Left colon (tissue), 2 donors: ENCODE measurements around the gene TUBGCP4. TPM values are rescaled to one million over a fixed set of nuclear protein-coding genes. Genes with fewer than 3 reads are reported as not detected.

ENCODE experiments used
- ATAC-seq: fragments of 200-7000 bp; cut with Tn5 transposase; one replicate; pipeline ENCODE4 v1.9.1; 2020; ENCODE audit warnings: mild to moderate bottlenecking, moderate library complexity
- DNase-seq, 2 donors: peaks; one replicate each; pipeline ENCODE4 v3.0.0-alpha.2; 2020
- intact Hi-C, 2 donors: fragments of 100-400 bp; cut with DNase I in 1 of 2; cut with micrococcal nuclease in 1 of 2; formaldehyde crosslinking; loops; one replicate each; pipeline versions ENCODE4 v1.11.2 to v1.14.0; 2022; cut with DNase I, micrococcal nuclease
- total RNA-seq, 2 donors: library from RNA; stranded (reverse); fragmentation: NEBNext Ultra II Directional; extraction: Animal tissue kit (Norgen Biotek cat#: 25700); gene quantifications; one replicate each; pipeline ENCODE4 v1.2.1, GENCODE V29; 2021
- donor health status: DM: no; HTN: no; CAD: no.
- donor health status: DM: yes; HTN: yes; CAD: no.

Gene TUBGCP4
- total RNA-seq, 2 donors from 2014 or later: 18.6 to 23.7 TPM

DNA sequence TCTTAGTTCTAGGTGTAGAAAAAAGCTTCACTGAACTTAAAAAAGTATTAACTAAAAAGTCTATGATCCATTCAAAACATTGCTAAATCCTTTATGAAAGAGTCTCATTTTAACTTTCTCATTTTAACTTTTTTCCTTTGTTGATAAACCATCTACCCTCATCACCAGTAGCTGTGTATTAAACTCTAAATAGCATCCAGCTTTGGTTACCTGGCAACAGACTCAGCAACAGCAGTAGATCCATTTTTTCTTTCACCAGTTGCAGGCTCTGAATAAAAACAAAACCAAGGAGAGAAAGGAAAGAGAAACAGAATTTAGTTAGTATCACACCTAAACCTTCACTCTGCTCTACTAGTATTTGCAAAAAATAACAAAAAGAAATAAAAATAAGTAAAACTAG, 70.4 kb downstream of the TUBGCP4 start:
- intact Hi-C loops: no loop called here
- ATAC-seq (no peak), DNase-seq (no peak)

GRCh38 chr15:43446344-43446743, 75.4 kb downstream of the TUBGCP4 start:
- ATAC-seq (no peak), DNase-seq (no peak)
- intact Hi-C loops: no loop called here

GRCh38 chr15:43449981-43450380, 79.1 kb downstream of the TUBGCP4 start:
- intact Hi-C loops: no loop called here
- no peak for ATAC-seq
- DNase-seq: no peak

Other genes starting within 250 kb of the TUBGCP4 start
- 10 to 100 TPM; 37.9 to 48.9 TPM for gene TMEM62, start 237.5 kb upstream of the TUBGCP4 start, total RNA-seq
- 10 to 100 TPM; 49.3 to 79.8 TPM for gene CCNDBP1, start 185.7 kb upstream of the TUBGCP4 start, total RNA-seq
- not detected for gene EPB42, start 150.1 kb upstream of the TUBGCP4 start, total RNA-seq
- gene TGM5, start 104.2 kb upstream of the TUBGCP4 start, total RNA-seq: not detected
- not detected for gene TGM7, start 68.8 kb upstream of the TUBGCP4 start, total RNA-seq
- gene LCMT2, start 40.5 kb upstream of the TUBGCP4 start, total RNA-seq: 1 to 10 TPM; 5.3 to 6.3 TPM
- gene ZSCAN29, start 58 bp upstream of the TUBGCP4 start, total RNA-seq: 10 to 100 TPM; 28.6 to 29.6 TPM
- gene TP53BP1, start 122.1 kb downstream of the TUBGCP4 start, total RNA-seq: 10 to 100 TPM; 26.9 to 32.0 TPM
- gene MAP1A, start 146.5 kb downstream of the TUBGCP4 start, total RNA-seq: 1 to 10 TPM; 1.9 to 7.4 TPM
- gene PPIP5K1, start 219.1 kb downstream of the TUBGCP4 start, total RNA-seq: 100 to 1,000 TPM in 1 of 2 donors, 10 to 100 TPM in 1; 91.1 to 139 TPM
- gene CKMT1B, start 222.9 kb downstream of the TUBGCP4 start, total RNA-seq: 100 to 1,000 TPM; 168 to 277 TPM
- gene STRC, start 247.7 kb downstream of the TUBGCP4 start, total RNA-seq: 1 to 10 TPM in 1 of 2 donors, under 1 TPM in 1; 0.67 to 1.4 TPM